Activated naive CD8-positive, alpha-beta T cell treated with anti-CD3 and anti-CD28 coated beads, Interleukin-2, amount 10 ng/mL, durations not matched to agents 7 days and 5 days (primary cell): ENCODE measurements around the gene SLC7A6. TPM values are rescaled to one million over a fixed set of nuclear protein-coding genes. Genes with fewer than 3 reads are reported as not detected.

Experiments used
- ATAC-seq: fragments of 150-1000 bp; cut with Tn5 transposase; one replicate; pipeline ENCODE4 v1.10.0; 2021; ENCODE audit warnings: low read depth, moderate library complexity
- POLR2A ChIA-PET: fragments of 350-600 bp; sonication (Branson Sonifier 250); formaldehyde crosslinking; loops from one replicate; lab custom pipeline; 2021; ENCODE audit warnings: antibody characterized with exemption; lab: Charles Lee
- DNase-seq: peaks from one replicate; pipeline ENCODE4 v3.0.0; 2021
- H3K27ac Mint-ChIP-seq: one replicate; pipeline ENCODE4 v1.8.0; 2022; ENCODE audit warnings: mild to moderate bottlenecking, mixed read lengths
- H3K27me3 Mint-ChIP-seq: one replicate; pipeline ENCODE4 v1.8.0; 2022; ENCODE audit warnings: mild to moderate bottlenecking, moderate library complexity, mixed read lengths
- H3K36me3 Mint-ChIP-seq: one replicate; pipeline ENCODE4 v1.8.0; 2021; ENCODE audit warnings: mild to moderate bottlenecking, mixed read lengths
- H3K4me1 Mint-ChIP-seq: one replicate; pipeline ENCODE4 v1.8.0; 2021; ENCODE audit warnings: mixed read lengths
- H3K4me3 Mint-ChIP-seq: one replicate; pipeline ENCODE4 v1.8.0; 2022; ENCODE audit warnings: mild to moderate bottlenecking, moderate library complexity, mixed read lengths
- H3K9me3 Mint-ChIP-seq: one replicate; pipeline ENCODE4 v1.8.0; 2021; ENCODE audit warnings: mixed read lengths
- total RNA-seq, 2 experiments: library from RNA; stranded (reverse); gene quantifications; one replicate each; pipeline ENCODE4 v1.2.3, GENCODE V29; 2021

SLC7A6 gene
- total RNA-seq, 2 experiments from 2014 or later, result 110 to 113 TPM

DNA sequence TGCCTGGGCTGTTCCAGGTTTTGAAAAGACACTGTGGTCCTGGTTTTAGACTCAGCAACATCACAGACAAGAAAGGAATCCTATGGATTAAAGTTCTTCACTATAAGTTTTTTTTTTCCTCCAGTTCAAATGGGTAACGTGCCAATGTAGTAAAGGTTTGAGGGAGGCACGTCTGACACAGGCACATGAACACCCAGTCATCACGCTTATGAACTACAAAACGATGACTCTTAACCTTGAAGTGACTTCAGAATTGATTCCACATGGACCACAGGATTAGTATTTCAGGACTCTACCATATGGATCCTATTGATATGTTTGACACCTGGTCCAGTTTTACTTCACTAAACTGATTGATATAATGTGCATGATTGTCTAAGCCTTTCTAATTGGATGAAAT lies 48.8 kb downstream of the SLC7A6 start:
- DNase-seq (no peak), ATAC-seq (no peak)
- no peak overlapping the region for H3K4me3 Mint-ChIP-seq
- H3K9me3 Mint-ChIP-seq, result no peaks in the 10 kb centered on the region
- no peaks in the 10 kb centered on the region for H3K27me3 Mint-ChIP-seq
- H3K36me3 Mint-ChIP-seq, result peaks cover 23% of the 10 kb centered on the region
- no peak overlapping the region for H3K27ac Mint-ChIP-seq
- peaks cover 41% of the 10 kb centered on the region for H3K4me1 Mint-ChIP-seq
- POLR2A ChIA-PET, result no interaction called here

DNA sequence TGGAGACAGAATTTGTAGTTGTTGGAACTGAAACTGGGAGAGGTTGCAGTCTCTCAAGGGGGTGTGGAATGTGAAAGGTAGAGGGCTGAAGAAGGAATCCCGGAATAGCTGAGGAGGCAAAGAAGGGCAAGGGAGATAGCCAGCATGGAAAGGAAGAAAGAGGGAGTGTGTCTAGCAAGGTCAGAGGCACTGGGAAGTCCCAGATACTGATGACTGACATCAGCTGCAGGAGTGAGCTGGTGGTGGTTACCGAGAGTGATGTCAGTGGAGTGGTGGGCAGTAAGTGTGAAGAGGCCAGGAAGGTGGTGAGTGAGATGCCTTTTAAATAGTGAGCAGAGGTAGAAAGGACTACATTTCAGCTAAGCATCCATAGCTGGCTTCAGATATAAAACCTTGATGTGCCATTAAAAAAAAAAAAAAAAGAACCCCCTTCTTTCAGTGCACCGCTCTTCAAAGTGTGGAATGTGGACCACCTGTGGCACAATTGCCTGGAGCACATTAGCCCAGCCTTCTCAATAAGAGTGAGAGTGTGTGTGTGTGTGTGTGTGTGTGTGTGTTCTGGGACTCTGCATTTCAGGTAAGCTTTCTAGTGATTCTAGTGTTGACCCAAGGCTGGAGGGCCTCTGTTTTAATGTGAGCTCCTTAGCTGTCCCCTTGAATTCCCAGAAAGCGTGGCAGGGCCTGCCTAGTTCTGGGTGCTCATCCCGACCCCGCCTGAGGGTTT lies 55.0 kb downstream of the SLC7A6 start:
- POLR2A ChIA-PET, result interaction anchor here (0.9 to 2.3 kb wide), 2 partner anchors 8 to 10 kb away, joined by 3 to 8 read pairs; partner anchors contain the start of genes PRMT7 and SLC7A6OS
- H3K27ac Mint-ChIP-seq, result peak overlapping the region; percentile 63
- H3K36me3 Mint-ChIP-seq, result peaks cover 31% of the 10 kb centered on the region
- ATAC-seq (peak; percentile 73), DNase-seq (no peak)
- no peaks in the 10 kb centered on the region for H3K27me3 Mint-ChIP-seq
- peaks cover 21% of the 10 kb centered on the region for H3K4me1 Mint-ChIP-seq
- no peaks in the 10 kb centered on the region for H3K9me3 Mint-ChIP-seq
- H3K4me3 Mint-ChIP-seq, result peak overlapping the region; percentile 24

DNA sequence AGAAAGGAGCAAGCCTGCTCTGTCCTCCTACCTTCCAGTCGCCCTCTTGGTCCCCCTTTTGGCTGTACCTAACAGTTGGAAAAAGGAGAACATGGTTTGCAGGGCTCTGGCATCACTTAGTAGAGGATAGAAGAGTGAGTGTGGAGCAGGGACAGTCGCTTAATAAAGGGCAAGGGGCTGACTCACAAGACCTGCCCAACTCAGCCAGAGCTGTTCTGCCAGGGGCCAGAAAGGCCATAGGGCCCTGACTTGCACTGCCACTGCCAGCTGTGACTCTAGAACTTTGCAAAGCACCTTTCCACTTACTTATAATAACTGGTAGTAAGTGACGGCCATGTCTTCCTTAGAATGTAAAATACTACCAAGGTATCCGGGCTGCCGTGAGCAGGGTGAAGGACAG lies 60.0 kb downstream of the SLC7A6 start:
- ATAC-seq, result no peak
- H3K27ac Mint-ChIP-seq, result no peak overlapping the region
- peaks cover 15% of the 10 kb centered on the region for H3K4me1 Mint-ChIP-seq
- H3K9me3 Mint-ChIP-seq, result no peaks in the 10 kb centered on the region
- no peaks in the 10 kb centered on the region for H3K27me3 Mint-ChIP-seq
- peaks cover 24% of the 10 kb centered on the region for H3K36me3 Mint-ChIP-seq
- H3K4me3 Mint-ChIP-seq, result no peak overlapping the region
- POLR2A ChIA-PET, result interaction anchor here (1.0 kb wide), 1 partner anchor 25 kb away, joined by 4 read pairs; no protein-coding TSS in a partner anchor
- DNase-seq, result no peak

DNA sequence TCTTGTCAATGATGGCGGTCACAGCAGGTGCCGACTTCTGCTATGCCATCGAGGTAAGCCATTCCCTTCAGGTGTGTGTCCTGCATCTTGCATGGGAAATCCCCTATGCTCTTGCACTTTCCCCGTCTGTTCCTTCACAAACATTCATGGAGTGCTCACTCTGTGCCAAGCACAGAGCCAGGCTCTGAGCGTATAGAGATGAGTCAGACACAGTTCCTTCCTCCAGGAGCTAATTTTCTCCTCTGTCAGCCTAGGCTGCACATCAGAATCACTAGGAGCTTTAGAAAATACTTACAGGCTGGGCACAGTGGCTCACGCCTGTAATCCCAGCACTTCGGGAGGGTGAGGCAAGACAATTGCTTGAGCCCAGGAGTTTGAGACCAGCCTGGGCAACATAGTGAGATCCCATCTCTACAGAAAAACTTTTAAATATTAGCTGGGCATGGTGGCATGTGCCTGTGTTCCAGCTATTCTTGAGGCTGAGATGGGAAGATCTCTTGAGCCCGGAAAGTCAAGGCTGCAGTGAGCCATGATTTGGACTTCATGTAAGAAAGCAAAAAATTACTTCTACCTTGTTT lies 60.5 kb downstream of the SLC7A6 start:
- no peak for DNase-seq
- peaks cover 15% of the 10 kb centered on the region for H3K4me1 Mint-ChIP-seq
- ATAC-seq, result no peak
- H3K9me3 Mint-ChIP-seq, result no peaks in the 10 kb centered on the region
- no peaks in the 10 kb centered on the region for H3K27me3 Mint-ChIP-seq
- H3K36me3 Mint-ChIP-seq, result peaks cover 22% of the 10 kb centered on the region
- H3K4me3 Mint-ChIP-seq, result no peak overlapping the region
- H3K27ac Mint-ChIP-seq, result no peak overlapping the region
- POLR2A ChIA-PET, result interaction anchor here (0.8 kb wide), 1 partner anchor 61 kb away, joined by 3 read pairs; the partner anchor contains the start of gene SLC7A6

DNA sequence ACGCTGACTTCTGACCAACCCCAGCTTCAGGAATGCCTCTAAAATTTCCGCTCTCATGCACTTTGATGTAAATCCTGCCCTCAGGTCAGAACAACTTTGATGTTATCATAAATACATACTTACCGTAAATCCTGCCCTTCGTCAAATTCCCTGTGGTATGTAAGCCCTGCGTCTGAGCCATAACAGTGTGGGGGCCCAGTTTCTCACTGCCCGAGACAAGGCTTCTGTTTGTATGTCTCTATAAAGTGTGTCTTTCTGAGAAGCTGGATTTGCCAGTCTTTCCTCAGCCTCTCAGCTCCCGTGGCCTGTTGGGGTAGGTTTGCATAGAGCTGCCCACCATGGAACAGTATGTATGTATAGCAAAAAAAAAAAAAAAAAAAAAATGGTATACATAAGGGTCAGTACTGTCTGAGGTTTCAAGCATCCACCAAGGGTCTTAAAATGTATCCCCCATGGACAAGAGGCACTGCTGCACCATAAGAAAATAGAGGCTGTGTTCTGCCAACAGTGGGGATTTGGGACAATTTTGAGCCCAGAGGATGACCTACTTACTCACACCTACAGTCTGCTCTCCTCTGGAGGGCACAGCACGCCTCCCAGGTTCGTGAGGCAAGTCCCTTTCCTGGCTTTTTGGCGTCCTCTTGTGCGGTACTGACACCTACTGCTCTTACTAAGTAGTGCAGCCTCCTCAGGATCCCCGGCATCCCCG lies 64.0 kb downstream of the SLC7A6 start:
- Mint-ChIP-seq H3K4me3 (no peak overlapping the region), H3K27ac (no peak overlapping the region), H3K36me3 (peaks cover 25% of the 10 kb centered on the region), H3K27me3 (no peaks in the 10 kb centered on the region), H3K9me3 (no peaks in the 10 kb centered on the region), H3K4me1 (peaks cover 28% of the 10 kb centered on the region)
- ATAC-seq, result peak; percentile 81
- POLR2A ChIA-PET, result interaction anchor here (0.6 to 3.4 kb wide), 6 partner anchors 11 to 793 kb away, joined by 3 to 21 read pairs (median 7); partner anchors contain the start of genes PRMT7, SLC7A6 and SLC7A6OS
- DNase-seq, result peak; percentile 72

DNA sequence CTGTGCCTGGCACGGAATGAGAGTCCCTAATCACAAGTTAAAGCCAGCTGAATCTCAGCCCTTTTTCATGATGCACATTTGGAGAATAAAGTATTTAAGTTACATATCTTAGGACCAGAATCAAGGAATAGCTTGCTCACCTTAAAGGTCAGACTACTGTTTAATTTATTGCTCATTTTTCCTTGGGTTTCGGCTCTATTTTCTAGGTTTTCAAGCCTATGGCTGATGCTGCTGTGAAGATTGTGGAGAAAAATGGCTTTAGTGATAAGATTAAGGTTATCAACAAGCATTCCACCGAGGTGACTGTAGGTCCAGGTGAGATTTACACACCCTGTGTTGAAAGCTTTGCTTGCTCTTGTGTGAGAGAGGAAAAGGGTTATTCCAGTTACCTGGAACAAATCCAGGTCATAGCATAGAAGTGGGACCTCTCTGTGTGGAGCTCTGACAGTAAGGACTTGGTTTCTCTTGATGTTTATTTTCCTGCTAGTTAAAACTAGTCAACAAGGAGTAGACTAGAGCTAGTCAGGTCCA lies 64.6 kb downstream of the SLC7A6 start:
- DNase-seq, result no peak
- ATAC-seq, result no peak
- H3K36me3 Mint-ChIP-seq, result peaks cover 23% of the 10 kb centered on the region
- no peaks in the 10 kb centered on the region for H3K9me3 Mint-ChIP-seq
- H3K4me1 Mint-ChIP-seq, result peaks cover 28% of the 10 kb centered on the region
- H3K27ac Mint-ChIP-seq, result peak overlapping the region; percentile 33
- no peak overlapping the region for H3K4me3 Mint-ChIP-seq
- no peaks in the 10 kb centered on the region for H3K27me3 Mint-ChIP-seq
- POLR2A ChIA-PET, result interaction anchor here (0.7 to 3.4 kb wide), 5 partner anchors 9 to 68 kb away, joined by 3 to 21 read pairs (median 9); partner anchors contain the start of genes PRMT7, SLC7A6 and SLC7A6OS

DNA sequence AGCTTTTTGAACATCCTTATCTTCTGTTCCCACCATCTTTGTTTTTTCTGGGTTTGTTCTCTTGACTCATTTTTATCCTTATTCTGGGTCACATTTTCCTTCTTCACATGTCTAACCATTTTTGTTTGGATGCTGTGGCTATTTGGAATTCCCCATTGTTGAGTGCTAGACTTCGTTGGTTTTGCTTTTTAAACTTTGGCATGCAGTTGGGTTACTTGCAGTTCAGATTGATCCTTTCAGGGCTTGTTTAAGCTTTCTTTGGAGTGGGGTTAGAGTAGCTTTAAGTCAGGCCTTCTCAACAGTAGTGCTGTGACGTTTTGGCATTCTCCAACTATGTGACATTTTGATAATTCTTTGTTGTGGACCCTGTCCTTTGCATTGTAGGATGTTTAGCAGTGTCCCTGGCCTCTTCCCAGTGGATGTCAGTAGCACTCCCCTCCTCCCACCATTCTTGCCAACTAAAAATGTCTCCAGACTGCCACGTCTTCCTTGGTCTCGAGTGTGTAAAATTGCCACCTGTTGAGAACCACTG lies 67.6 kb downstream of the SLC7A6 start:
- H3K36me3 Mint-ChIP-seq, result peaks cover 23% of the 10 kb centered on the region
- no peaks in the 10 kb centered on the region for H3K9me3 Mint-ChIP-seq
- peak overlapping the region; percentile 60 for H3K4me3 Mint-ChIP-seq
- H3K27me3 Mint-ChIP-seq, result no peaks in the 10 kb centered on the region
- peak overlapping the region; percentile 90 for H3K27ac Mint-ChIP-seq
- POLR2A ChIA-PET, result interaction anchor here (0.8 to 2.8 kb wide), 7 partner anchors 15 to 74 kb away, joined by 3 to 8 read pairs (median 4); partner anchors contain the start of genes PRMT7, SLC7A6 and SLC7A6OS
- DNase-seq, result no peak
- ATAC-seq, result no peak
- peaks cover 34% of the 10 kb centered on the region for H3K4me1 Mint-ChIP-seq

DNA sequence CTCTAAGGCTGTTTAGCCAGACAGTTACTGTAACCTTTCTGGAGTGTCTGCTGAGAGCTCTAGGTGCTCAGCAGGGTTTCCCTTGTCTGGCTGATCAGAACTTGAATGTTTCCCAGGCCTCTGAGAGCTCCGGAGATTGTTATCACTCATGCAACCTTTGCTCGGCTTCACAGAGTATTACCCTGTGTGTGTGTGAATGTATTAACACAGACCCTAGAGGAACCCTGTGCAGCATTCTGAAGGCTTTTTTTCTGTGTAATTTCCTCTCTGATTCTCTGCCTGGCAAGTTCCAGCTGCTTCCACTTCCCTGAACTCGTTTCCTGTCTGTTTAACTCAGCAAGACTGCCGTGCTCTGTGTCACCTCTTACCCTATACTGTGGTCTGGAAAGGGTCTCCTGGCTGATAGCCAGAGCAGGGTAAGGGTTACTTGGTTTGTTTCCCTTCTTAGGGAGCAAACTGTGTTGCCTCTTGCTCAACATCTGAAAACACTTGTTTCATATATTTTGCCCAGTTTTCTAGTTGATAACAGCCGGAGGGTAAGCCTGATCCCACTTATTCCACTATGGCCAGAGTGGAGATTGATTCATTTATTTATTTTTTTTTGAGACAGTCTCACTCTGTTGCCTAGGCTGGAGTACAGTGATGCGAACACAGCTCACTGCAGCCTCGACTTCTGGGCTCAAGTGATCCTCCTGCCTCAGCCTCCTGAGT lies 68.2 kb downstream of the SLC7A6 start:
- peak overlapping the region; percentile 60 for H3K4me3 Mint-ChIP-seq
- DNase-seq (no peak), ATAC-seq (peak; percentile 65)
- POLR2A ChIA-PET, result interaction anchor here (0.8 to 2.8 kb wide), 5 partner anchors 14 to 75 kb away, joined by 3 to 8 read pairs (median 4); partner anchors contain the start of genes PRMT7, SLC7A6 and SLC7A6OS
- no peaks in the 10 kb centered on the region for H3K9me3 Mint-ChIP-seq
- H3K4me1 Mint-ChIP-seq, result peaks cover 31% of the 10 kb centered on the region
- no peaks in the 10 kb centered on the region for H3K27me3 Mint-ChIP-seq
- peak overlapping the region; percentile 90 for H3K27ac Mint-ChIP-seq
- peaks cover 23% of the 10 kb centered on the region for H3K36me3 Mint-ChIP-seq

DNA sequence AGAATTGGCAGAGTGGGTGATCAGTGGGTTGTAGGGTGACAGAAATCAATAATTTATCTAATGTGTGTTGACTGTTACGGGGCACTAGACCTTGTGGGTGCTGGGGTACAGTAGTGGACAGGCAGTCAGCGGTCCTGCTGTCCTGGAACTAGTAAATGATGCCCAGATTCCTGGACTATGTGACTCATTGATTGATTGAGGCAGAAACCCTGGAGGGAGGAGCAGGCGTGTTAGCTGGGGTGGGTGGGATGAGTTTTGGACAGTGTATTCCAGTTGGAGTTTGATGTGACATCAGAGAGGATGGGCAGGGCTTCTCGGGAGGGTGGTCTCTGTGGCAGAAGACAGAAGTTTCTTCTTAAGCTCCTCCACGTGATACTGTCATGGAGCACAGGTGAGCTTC lies 70.8 kb downstream of the SLC7A6 start:
- Mint-ChIP-seq H3K4me1 (peaks cover 29% of the 10 kb centered on the region), H3K4me3 (no peak overlapping the region), H3K27me3 (no peaks in the 10 kb centered on the region), H3K9me3 (no peaks in the 10 kb centered on the region), H3K27ac (peak overlapping the region; percentile 13), H3K36me3 (peaks cover 36% of the 10 kb centered on the region)
- POLR2A ChIA-PET, result interaction anchor here (1.0 kb wide), 2 partner anchors 24 to 98 kb away, joined by 3 to 4 read pairs; partner anchors contain the start of genes PRMT7 and SLC7A6OS
- DNase-seq (no peak), ATAC-seq (no peak)

DNA sequence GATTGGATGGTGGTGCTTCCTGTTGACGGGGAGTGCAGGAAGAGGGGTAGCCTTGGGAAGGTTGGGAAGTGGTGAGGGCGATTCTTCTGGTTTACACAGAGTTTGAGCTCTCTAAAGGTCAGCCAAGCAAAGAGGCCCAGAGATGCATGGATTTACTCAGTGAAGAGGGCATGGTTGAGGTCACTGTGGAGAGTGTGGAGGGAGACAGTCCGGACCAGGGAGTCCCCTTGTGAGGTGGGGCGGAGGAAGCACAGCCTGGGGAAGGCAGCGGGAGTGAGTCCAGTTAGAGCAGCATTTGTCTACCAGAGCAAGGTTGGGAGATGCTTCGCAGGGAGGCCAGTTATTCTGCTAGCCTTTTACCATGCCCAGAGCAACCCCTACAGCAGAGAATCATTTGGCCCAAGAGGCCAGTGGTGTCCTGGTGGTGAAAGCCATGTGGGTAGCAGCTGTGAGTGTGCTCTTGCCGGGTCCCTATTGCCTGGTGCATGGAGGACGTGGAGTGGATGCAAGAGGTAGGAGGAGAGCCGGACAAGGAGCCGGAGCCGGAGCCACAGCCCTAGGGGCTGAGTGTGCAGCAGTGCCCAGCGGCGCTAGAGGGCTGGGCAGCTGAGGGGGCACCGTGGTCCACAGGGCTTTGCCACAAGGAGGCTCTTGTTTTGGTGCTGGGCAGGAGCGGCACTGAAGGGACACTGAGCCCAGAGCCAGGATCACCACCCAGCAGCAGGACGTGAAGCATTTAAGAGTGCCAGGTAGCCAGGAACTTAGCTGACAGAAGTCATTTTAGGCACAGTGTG lies 74.2 kb downstream of the SLC7A6 start:
- ATAC-seq (no peak), DNase-seq (no peak)
- POLR2A ChIA-PET, result interaction anchor here (0.9 kb wide), 1 partner anchor 253 kb away, joined by 3 read pairs; the partner anchor contains the start of gene NFATC3
- H3K36me3 Mint-ChIP-seq, result peaks cover 42% of the 10 kb centered on the region
- H3K9me3 Mint-ChIP-seq, result no peaks in the 10 kb centered on the region
- H3K4me3 Mint-ChIP-seq, result no peak overlapping the region
- H3K27ac Mint-ChIP-seq, result no peak overlapping the region
- peaks cover 13% of the 10 kb centered on the region for H3K4me1 Mint-ChIP-seq
- no peaks in the 10 kb centered on the region for H3K27me3 Mint-ChIP-seq

DNA sequence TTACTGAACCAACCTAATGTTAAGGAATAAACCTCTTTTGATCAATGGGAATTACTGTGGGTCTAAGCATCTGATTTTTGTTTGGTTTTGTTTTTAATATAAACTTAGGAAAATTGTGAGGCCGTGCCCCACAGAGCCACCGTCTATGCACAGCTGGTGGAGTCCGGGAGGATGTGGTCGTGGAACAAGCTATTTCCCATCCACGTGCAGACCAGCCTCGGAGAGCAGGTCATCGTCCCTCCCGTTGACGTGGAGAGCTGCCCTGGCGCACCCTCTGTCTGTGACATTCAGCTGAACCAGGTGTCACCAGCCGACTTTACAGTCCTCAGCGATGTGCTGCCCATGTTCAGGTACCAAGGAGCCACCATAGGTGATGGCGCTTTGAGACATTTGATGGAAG lies 74.9 kb downstream of the SLC7A6 start:
- H3K27me3 Mint-ChIP-seq, result no peaks in the 10 kb centered on the region
- H3K4me3 Mint-ChIP-seq, result no peak overlapping the region
- no peaks in the 10 kb centered on the region for H3K9me3 Mint-ChIP-seq
- DNase-seq (no peak), ATAC-seq (no peak)
- H3K4me1 Mint-ChIP-seq, result peaks cover 10% of the 10 kb centered on the region
- no peak overlapping the region for H3K27ac Mint-ChIP-seq
- POLR2A ChIA-PET, result interaction anchor here (0.5 to 0.9 kb wide), 3 partner anchors 28 to 254 kb away, joined by 3 to 4 read pairs (median 3); partner anchors contain the start of genes NFATC3, PRMT7 and SLC7A6OS
- H3K36me3 Mint-ChIP-seq, result peaks cover 43% of the 10 kb centered on the region
